IMR-90 (cell line): ENCODE results near the gene STUM. TPM values are rescaled to one million over a fixed set of nuclear protein-coding genes. Genes with fewer than 3 reads are reported as not detected.

Experiments used
- ATAC-seq: fragments of 200-7000 bp; cut with Tn5 transposase; 2 replicates; pipeline ENCODE4 v1.9.1; 2020; ENCODE audit warnings: low read depth, mild to moderate bottlenecking, moderate library complexity
- BruUV-seq: library from RNA; stranded (reverse); fragments of 400-500 nt; replicated peaks from 2 replicates; lab custom pipeline; 2021; lab: Mats Ljungman, UMichigan
- CTCF ChIA-PET: fragments of 300-600 bp; formaldehyde crosslinking; extraction: SDS; loops from one replicate; lab custom pipeline; 2021; ENCODE audit warnings: antibody characterized with exemption; lab: Yijun Ruan, JAX
- POLR2A ChIA-PET: fragments of 300-600 bp; sonication (Branson Sonifier 250); formaldehyde crosslinking; loops from one replicate; lab custom pipeline; 2022; ENCODE audit warnings: antibody characterized with exemption; ENCODE audit not compliant: unreplicated experiment; lab: Charles Lee
- DNase-seq: peaks from one replicate; pipeline ENCODE4 v3.0.0; 2013
- H2AFZ ChIP-seq: replicated peaks from 2 replicates; pipeline ENCODE3; 2013; ENCODE audit warnings: low read length, mild to moderate bottlenecking; ENCODE audit not compliant: poor library complexity
- H2AK5ac ChIP-seq: 2 replicates; pipeline ENCODE4 v1.6.1; 2013; ENCODE audit warnings: low read depth, low read length, inconsistent platforms
- H2AK9ac ChIP-seq: replicated peaks from 2 replicates; pipeline ENCODE3; 2013; ENCODE audit warnings: mild to moderate bottlenecking, low read depth, low read length, moderate library complexity; ENCODE audit not compliant: poor library complexity
- H2BK120ac ChIP-seq: 2 replicates; pipeline ENCODE4 v1.6.1; 2013; ENCODE audit warnings: low read depth, low read length, inconsistent platforms
- H2BK15ac ChIP-seq: 3 replicates; pipeline ENCODE4 v1.6.1; 2013; ENCODE audit warnings: low read depth, low read length, inconsistent platforms
- H2BK20ac ChIP-seq: 2 replicates; pipeline ENCODE4 v1.6.1; 2013; ENCODE audit warnings: low read depth, mild to moderate bottlenecking, inconsistent platforms, low read length, moderate library complexity
- H2BK5ac ChIP-seq: 2 replicates; pipeline ENCODE4 v1.6.1; 2013; ENCODE audit warnings: mild to moderate bottlenecking, low read depth, low read length, inconsistent platforms; ENCODE audit not compliant: poor library complexity, severe bottlenecking
- H3K14ac ChIP-seq: replicated peaks from 2 replicates; pipeline ENCODE4 v1.6.1; 2013; ENCODE audit warnings: low read depth, low read length, inconsistent platforms
- H3K18ac ChIP-seq: 2 replicates; pipeline ENCODE4 v1.6.1; 2013; ENCODE audit warnings: low read depth, low read length, control low read depth
- H3K23ac ChIP-seq: 2 replicates; pipeline ENCODE4 v1.6.1; 2013; ENCODE audit warnings: low read depth, low read length, inconsistent platforms
- H3K27ac ChIP-seq: 2 replicates; pipeline ENCODE4 v1.5.1; 2013; ENCODE audit warnings: mild to moderate bottlenecking, control low read depth, low read length; ENCODE audit not compliant: insufficient read depth
- H3K27me3 ChIP-seq: 2 replicates; pipeline ENCODE4 v1.6.1; 2013; ENCODE audit warnings: low read length; ENCODE audit not compliant: control insufficient read depth, insufficient read depth
- H3K36me3 ChIP-seq: 2 replicates; pipeline ENCODE4 v1.6.1; 2013; ENCODE audit warnings: low read length, mixed read lengths; ENCODE audit not compliant: control insufficient read depth, insufficient read depth
- H3K4ac ChIP-seq: 2 replicates; pipeline ENCODE4 v1.6.1; 2013; ENCODE audit warnings: low read depth, low read length, inconsistent platforms
- H3K4me1 ChIP-seq: 2 replicates; pipeline ENCODE4 v1.6.1; 2013; ENCODE audit warnings: low read length, mixed read lengths; ENCODE audit not compliant: control insufficient read depth, insufficient read depth
- H3K4me2 ChIP-seq: 2 replicates; pipeline ENCODE4 v1.6.1; 2013; ENCODE audit warnings: low read depth, mild to moderate bottlenecking, control low read depth, low read length, moderate library complexity
- H3K4me3 ChIP-seq: 2 replicates; pipeline ENCODE4 v1.5.1; 2013; ENCODE audit warnings: low read depth, mild to moderate bottlenecking, control low read depth, low read length, moderate library complexity; ENCODE audit not compliant: insufficient read depth
- H3K56ac ChIP-seq: 2 replicates; pipeline ENCODE4 v1.6.1; 2013; ENCODE audit warnings: low read length, inconsistent platforms; ENCODE audit not compliant: insufficient read depth; ENCODE audit errors: extremely low read depth
- H3K79me1 ChIP-seq, 2 experiments: 2 replicates each; pipeline ENCODE4 v1.6.1; 2013; ENCODE audit warnings: low read length in 2 of 2, inconsistent platforms in 1 of 2, low read depth in 1 of 2
- H3K9ac ChIP-seq: 2 replicates; pipeline ENCODE4 v1.6.1; 2013; ENCODE audit warnings: low read depth, low read length, control low read depth
- H3K9me1 ChIP-seq: 2 replicates; pipeline ENCODE4 v1.6.1; 2013; ENCODE audit warnings: low read length, inconsistent platforms; ENCODE audit not compliant: insufficient read depth
- H3K9me3 ChIP-seq: 2 replicates; pipeline ENCODE4 v1.6.1; 2013; ENCODE audit warnings: low read length; ENCODE audit not compliant: control insufficient read depth, insufficient read depth
- H4K20me1 ChIP-seq: 2 replicates; pipeline ENCODE4 v1.6.1; 2013; ENCODE audit warnings: low read length, inconsistent platforms; ENCODE audit not compliant: insufficient read depth
- H4K5ac ChIP-seq: 2 replicates; pipeline ENCODE4 v1.6.1; 2013; ENCODE audit warnings: mild to moderate bottlenecking, low read depth, low read length, control low read depth
- H4K8ac ChIP-seq, 2 experiments: 2 replicates each; pipeline ENCODE4 v1.6.1; 2013; ENCODE audit warnings: low read depth in 2 of 2, low read length in 2 of 2, control low read depth in 1 of 2, inconsistent platforms in 1 of 2
- H4K91ac ChIP-seq: 2 replicates; pipeline ENCODE4 v1.6.1; 2013; ENCODE audit warnings: low read depth, low read length, inconsistent platforms; ENCODE audit not compliant: insufficient read depth
- BHLHE40 ChIP-seq: fragments of 150-350 bp; IDR thresholded peaks from 2 replicates; pipeline ENCODE4 v1.6.1; 2016; ENCODE audit warnings: mild to moderate bottlenecking, low read depth, low read length
- CEBPB ChIP-seq: IDR thresholded peaks from 2 replicates; pipeline ENCODE4 v1.6.1; 2012; ENCODE audit warnings: low read depth, low read length, improper control_type of control experiment
- CHD1 ChIP-seq: IDR thresholded peaks from 2 replicates; pipeline ENCODE4 v1.6.1; 2012; ENCODE audit warnings: low read depth, low read length, improper control_type of control experiment
- CTCF ChIP-seq: conservative IDR thresholded peaks from 2 replicates; pipeline ENCODE4 v1.5.1; 2012; ENCODE audit warnings: mild to moderate bottlenecking, low read depth, low read length, improper control_type of control experiment
- ELK1 ChIP-seq: fragments of 150-350 bp; IDR thresholded peaks from 2 replicates; pipeline ENCODE4 v1.6.1; 2016; ENCODE audit warnings: low read depth, mild to moderate bottlenecking, low read length, moderate library complexity, borderline replicate concordance
- FOS ChIP-seq: fragments of 150-350 bp; IDR thresholded peaks from 2 replicates; pipeline ENCODE4 v1.6.1; 2016; ENCODE audit warnings: low read depth, low read length
- MAFK ChIP-seq: IDR thresholded peaks from 2 replicates; pipeline ENCODE4 v1.6.1; 2012; ENCODE audit warnings: low read depth, low read length, improper control_type of control experiment
- MAZ ChIP-seq: IDR thresholded peaks from 2 replicates; pipeline ENCODE4 v1.6.1; 2012; ENCODE audit warnings: low read depth, mild to moderate bottlenecking, low read length, improper control_type of control experiment, moderate library complexity, borderline replicate concordance
- MXI1 ChIP-seq: IDR thresholded peaks from 2 replicates; pipeline ENCODE4 v1.6.1; 2012; ENCODE audit warnings: low read depth, mild to moderate bottlenecking, low read length, moderate library complexity, borderline replicate concordance
- NFE2L2 ChIP-seq: fragments of 150-350 bp; IDR thresholded peaks from 2 replicates; pipeline ENCODE4 v1.6.1; 2016; ENCODE audit warnings: low read depth, mild to moderate bottlenecking, low read length
- POLR2A ChIP-seq: IDR thresholded peaks from 2 replicates; pipeline ENCODE4 v1.6.1; 2012; ENCODE audit warnings: mild to moderate bottlenecking, low read depth, low read length
- RAD21 ChIP-seq: IDR thresholded peaks from 2 replicates; pipeline ENCODE4 v1.6.1; 2012; ENCODE audit warnings: low read length, improper control_type of control experiment
- RCOR1 ChIP-seq: IDR thresholded peaks from 2 replicates; pipeline ENCODE4 v1.6.1; 2012; ENCODE audit warnings: mild to moderate bottlenecking, low read length, improper control_type of control experiment; ENCODE audit not compliant: insufficient replicate concordance
- RFX5 ChIP-seq: IDR thresholded peaks from 2 replicates; pipeline ENCODE4 v1.8.0; 2012; ENCODE audit warnings: low read depth, mild to moderate bottlenecking, low read length, moderate library complexity
- SMC3 ChIP-seq: fragments of 150-350 bp; IDR thresholded peaks from 2 replicates; pipeline ENCODE4 v1.6.1; 2016; ENCODE audit warnings: low read depth, mild to moderate bottlenecking, antibody characterized with exemption, low read length, moderate library complexity
- USF2 ChIP-seq: fragments of 150-350 bp; IDR thresholded peaks from 2 replicates; pipeline ENCODE4 v1.6.1; 2017; ENCODE audit warnings: mild to moderate bottlenecking, antibody characterized with exemption, low read length, low read depth
- WGBS, 2 experiments: methylation state at CpG; one replicate each; pipeline versions ENCODE4 v1.1.5 to v1.1.7; 2013; ENCODE audit warnings: missing lambda C conversion rate in 2 of 2; ENCODE audit not compliant: insufficient read length in 1 of 2; ENCODE audit errors: extremely low coverage in 2 of 2; 5-methylcytosine and 5-hydroxymethylcytosine counted together
- dilution Hi-C: fragments of 300-500 bp; cut with HindIII; formaldehyde crosslinking; loops from one replicate; pipeline ENCODE4 v1.14.3; 2018; ENCODE audit warnings: low sequenced_read_pairs; ENCODE audit not compliant: unreplicated experiment
- in situ Hi-C: fragments of 300-500 bp; cut with MboI; formaldehyde crosslinking; loops from 3 replicates; pipeline ENCODE4 v1.14.3; 2019; ENCODE audit warnings: low sequenced_read_pairs, inconsistent platforms, mixed read lengths
- intact Hi-C: fragments of 100-400 bp; cut with micrococcal nuclease; formaldehyde crosslinking; loops from 2 replicates; pipeline ENCODE4 v1.10.0; 2022
- polyA plus RNA-seq, 3 experiments: library from polyadenylated mRNA; depleted of rRNA; stranded (reverse); fragments of >200 nt; gene quantifications; 2 replicates each; pipeline ENCODE4 v1.2.3, GENCODE V29; 2012; ENCODE audit warnings: low replicate concordance in 1 of 3
- total RNA-seq: library from RNA; depleted of rRNA; stranded (reverse); fragments of >200 nt; gene quantifications from 2 replicates; pipeline ENCODE4 v1.2.3, GENCODE V29; 2012

STUM gene
- total and polyA plus RNA-seq, 2 of the 4 experiments (the other 2 are of a cell fraction), result not detected

GRCh38 chr1:226654668-226655055 is 106.1 kb downstream of the STUM start:
- 0 out of 2 replicates have a peak overlapping the region, but pooled peaks have one; percentile 10 for H3K23ac ChIP-seq
- H4K91ac ChIP-seq, result peak overlapping the region; percentile 95
- peak overlapping the region; percentile 87 for H2AK5ac ChIP-seq
- no peak overlapping the region for H3K4me3 ChIP-seq
- in situ Hi-C loops, result no loop called here
- no peak overlapping the region for H3K4me2 ChIP-seq
- H3K79me1 ChIP-seq, result no peaks in the 10 kb centered on the region
- DNase-seq (no peak), ATAC-seq (no peak)
- peaks cover 17% of the 10 kb centered on the region for H3K4me1 ChIP-seq
- dilution Hi-C loops, result no loop called here
- peak overlapping the region; percentile 75 to 97 for H4K8ac ChIP-seq
- H4K20me1 ChIP-seq, result no peaks in the 10 kb centered on the region
- H3K27ac ChIP-seq, result no peak overlapping the region
- no TSS peak for BruUV-seq
- intact Hi-C loops, result no loop called here
- 68% methylated on average over 2 of the region's 8 CpGs; no CpG with 5 or more reads in 1 of the 2 experiments for WGBS, 2 experiments
- H3K9me3 ChIP-seq, result no peaks in the 10 kb centered on the region
- no peaks in the 10 kb centered on the region for H3K36me3 ChIP-seq
- H2AFZ ChIP-seq, result peak overlapping the region; percentile 86
- CTCF ChIA-PET, result interaction anchor here (0.5 kb wide), 1 partner anchor 589 kb away, joined by 4 read pairs; no protein-coding TSS in a partner anchor
- TF ChIP-seq MAFK (no peak), MAZ (no peak), ELK1 (no peak), SMC3 (no peak), FOS (no peak), BHLHE40 (no peak), CHD1 (no peak), RCOR1 (no peak), MXI1 (no peak), NFE2L2 (no peak), RFX5 (no peak), CTCF (no peak), POLR2A (no peak), RAD21 (no peak), USF2 (no peak), CEBPB (no peak)
- peak overlapping the region; percentile 77 for H3K4ac ChIP-seq
- no peak overlapping the region for H3K56ac ChIP-seq
- peak overlapping the region; percentile 54 for H3K9ac ChIP-seq
- H4K5ac ChIP-seq, result peak overlapping the region; percentile 33
- peak overlapping the region; percentile 39 for H2AK9ac ChIP-seq
- peak overlapping the region; percentile 79 for H2BK120ac ChIP-seq
- H3K27me3 ChIP-seq, result no peaks in the 10 kb centered on the region
- peaks cover 13% of the 10 kb centered on the region for H3K9me1 ChIP-seq
- H2BK5ac ChIP-seq, result no peak overlapping the region
- peak overlapping the region; percentile 91 for H2BK15ac ChIP-seq
- POLR2A ChIA-PET, result no interaction called here
- H3K14ac ChIP-seq, result peak overlapping the region; percentile 79
- peak overlapping the region; percentile 42; the same call in 1 of the 2 replicates for H3K18ac ChIP-seq
- H2BK20ac ChIP-seq, result 0 out of 2 replicates have a peak overlapping the region, but pooled peaks have one; percentile 27
